HEK293T (cell line): ENCODE measurements around the gene SMIM7.

Experiments used
- BHLHE40 ChIP-seq: fragments of 450-650 bp; IDR thresholded peaks from 2 replicates; pipeline ENCODE4 v1.6.1; 2016; ENCODE audit warnings: mild to moderate bottlenecking, moderate library complexity, borderline replicate concordance
- ELF4 ChIP-seq: fragments of 450-650 bp; IDR thresholded peaks from 2 replicates; pipeline ENCODE4 v1.6.1; 2017; ENCODE audit warnings: antibody characterized with exemption
- FOXA1 ChIP-seq: fragments of 450-650 bp; IDR thresholded peaks from 2 replicates; pipeline ENCODE4 v1.6.1; 2016; ENCODE audit warnings: mild to moderate bottlenecking
- FOXM1 ChIP-seq: fragments of 450-650 bp; IDR thresholded peaks from 2 replicates; pipeline ENCODE4 v1.6.1; 2017; ENCODE audit warnings: mild to moderate bottlenecking, borderline replicate concordance
- HDGF ChIP-seq: fragments of 450-650 bp; IDR thresholded peaks from 2 replicates; pipeline ENCODE4 v1.6.1; 2017; ENCODE audit warnings: antibody characterized with exemption, borderline replicate concordance
- SP1 ChIP-seq: fragments of 450-650 bp; IDR thresholded peaks from 2 replicates; pipeline ENCODE4 v1.6.1; 2017
- TARDBP ChIP-seq: fragments of 450-650 bp; IDR thresholded peaks from 2 replicates; pipeline ENCODE4 v1.6.1; 2016

GRCh38 chr19:16660763-16661479 is 977 bp upstream of the SMIM7 start, which contains the start of gene TMEM38A:
- TF ChIP-seq TARDBP (no peak), SP1 (no peak), FOXM1 (no peak), BHLHE40 (no peak), HDGF (no peak), FOXA1 (no peak), ELF4 (no peak)
